NCI-H2196 (cell line): ENCODE measurements around the gene POLR2C.
"Not testable (repeated sequence)": the region's sequence is repeated elsewhere in the genome, so short reads cannot be mapped to it uniquely, and the experiment has no call there.

Experiments
- DNase-seq: peaks from one replicate; lab custom pipeline; 2025; ENCODE audit not compliant: unreplicated experiment; lab: John Stamatoyannopoulos, UW

Gene POLR2C

GRCh38 chr16:57462209-57462977, at the start of gene POLR2C:
POLR2C (plus strand) TSS chr16:57462679; CDS start chr16:57462725, 46 bp downstream.
- peak; percentile 70 for DNase-seq

- no peak for DNase-seq
Measured at GRCh38 chr16:57413301-57413730, 49.2 kb upstream of the POLR2C start.

GRCh38 chr16:57413733-57414132, 48.7 kb upstream of the POLR2C start:
- DNase-seq, result no peak

DNA sequence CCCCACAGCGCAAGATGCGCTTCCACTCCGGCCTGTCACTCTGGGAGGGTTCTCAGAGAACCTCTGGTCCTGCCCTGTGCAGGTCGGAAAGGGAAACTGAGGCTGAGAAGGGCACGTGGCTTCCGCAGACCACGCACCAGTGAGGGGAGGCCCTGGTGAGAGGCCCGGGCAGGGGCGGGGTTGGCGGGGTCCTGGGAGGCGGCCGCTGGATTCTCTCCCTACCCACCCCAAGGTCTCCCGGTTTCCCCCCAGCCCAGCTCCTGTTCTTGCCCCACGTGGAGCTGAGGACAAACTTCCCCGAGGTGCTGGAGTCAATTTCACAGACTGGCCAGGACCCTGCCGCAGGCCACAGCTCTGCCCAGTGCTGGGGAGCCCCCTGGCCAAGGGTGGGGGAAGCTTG, 46.4 kb upstream of the POLR2C start:
- no peak for DNase-seq

GRCh38 chr16:57419506-57419905, 43.0 kb upstream of the POLR2C start:
- no peak for DNase-seq

DNA sequence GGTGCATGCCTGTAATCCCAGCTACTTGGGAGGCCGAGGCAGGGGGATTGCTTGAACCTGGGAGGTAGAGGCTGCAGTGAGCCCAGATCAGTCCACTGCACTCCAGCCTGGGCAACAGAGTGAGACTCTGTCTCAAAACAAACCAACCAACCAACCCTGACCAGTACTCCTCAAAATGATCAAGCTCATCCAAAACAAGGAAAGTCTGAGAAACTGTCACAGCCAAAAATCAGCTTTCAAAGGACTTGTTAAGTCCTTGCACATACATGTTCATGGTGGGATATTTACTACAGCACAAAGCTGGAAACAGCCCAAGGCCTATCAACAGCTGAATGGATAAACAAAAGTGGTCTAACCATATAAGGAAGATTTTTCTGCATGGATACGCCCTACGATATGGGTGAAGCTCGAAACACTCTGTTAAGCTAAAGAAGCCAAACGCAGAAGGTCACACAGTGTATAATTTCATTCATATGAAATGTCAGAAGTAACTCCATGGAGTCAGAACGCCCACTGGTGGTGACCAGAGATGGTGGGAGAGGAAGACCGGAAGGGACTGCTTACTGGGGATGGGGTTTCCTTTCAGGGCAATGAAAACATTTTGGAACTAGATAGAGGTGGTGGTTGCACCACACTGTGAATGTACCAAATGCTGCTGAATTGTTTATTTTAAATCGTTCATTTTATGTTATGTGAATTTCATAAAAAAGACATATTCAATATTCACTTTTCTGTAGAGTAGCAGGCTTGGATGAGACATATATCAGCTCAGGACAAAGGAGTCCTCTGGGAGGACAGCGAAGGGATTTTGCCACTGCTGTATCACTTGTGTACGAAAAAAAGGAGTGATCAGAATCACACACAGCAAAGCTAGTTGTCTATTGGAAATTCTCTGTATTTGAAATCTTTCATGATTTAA, 40.2 kb upstream of the POLR2C start:
- no peak for DNase-seq

GRCh38 chr16:57423152-57423551, 39.3 kb upstream of the POLR2C start:
- DNase-seq, result no peak

DNA sequence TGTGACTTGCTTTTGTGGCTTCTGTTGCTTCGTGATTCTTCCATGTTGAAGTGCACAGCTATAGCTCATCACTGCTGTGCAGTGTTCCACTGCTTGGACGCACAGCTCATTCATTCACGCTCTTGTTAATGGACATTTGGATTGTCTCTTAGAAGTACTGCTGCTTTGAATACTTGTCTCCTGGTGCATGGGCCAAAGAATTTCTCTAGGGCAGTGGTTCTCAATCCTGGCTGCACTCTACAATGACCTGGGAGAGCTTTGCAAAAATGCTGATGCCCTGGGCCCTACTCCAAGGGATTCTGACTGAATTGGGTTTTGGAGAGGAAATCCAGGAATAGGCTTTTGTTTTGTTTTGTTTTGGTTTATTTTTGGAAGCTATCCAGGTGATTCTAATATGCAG, 37.9 kb upstream of the POLR2C start:
- DNase-seq, result no peak

GRCh38 chr16:57426356-57426755, 36.1 kb upstream of the POLR2C start:
- DNase-seq, result no peak

- DNase-seq, result no peak
Measured at GRCh38 chr16:57427307-57427706, 35.2 kb upstream of the POLR2C start.

GRCh38 chr16:57427824-57428223, 34.7 kb upstream of the POLR2C start:
- no peak for DNase-seq

- no peak for DNase-seq
Measured at GRCh38 chr16:57430955-57431354, 31.5 kb upstream of the POLR2C start.

DNA sequence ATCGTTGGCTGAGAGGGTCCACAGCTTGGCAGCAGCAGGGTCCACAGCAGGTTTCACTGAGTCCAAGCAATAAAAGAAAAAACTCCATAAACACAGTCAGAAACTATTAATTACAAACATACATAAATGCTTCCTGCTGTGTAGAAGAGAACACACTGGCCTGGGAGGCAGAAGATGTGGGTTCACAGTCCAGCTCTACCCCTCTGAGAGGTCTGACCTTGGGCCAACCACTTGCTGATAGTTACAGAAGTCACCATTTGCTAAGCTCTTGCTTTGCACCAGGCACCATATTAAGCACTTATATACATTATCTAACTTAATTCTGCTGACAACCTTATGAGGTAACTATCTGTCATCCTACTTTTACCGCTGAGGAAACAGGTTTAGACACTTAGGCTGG, 30.0 kb upstream of the POLR2C start:
- no peak for DNase-seq

DNA sequence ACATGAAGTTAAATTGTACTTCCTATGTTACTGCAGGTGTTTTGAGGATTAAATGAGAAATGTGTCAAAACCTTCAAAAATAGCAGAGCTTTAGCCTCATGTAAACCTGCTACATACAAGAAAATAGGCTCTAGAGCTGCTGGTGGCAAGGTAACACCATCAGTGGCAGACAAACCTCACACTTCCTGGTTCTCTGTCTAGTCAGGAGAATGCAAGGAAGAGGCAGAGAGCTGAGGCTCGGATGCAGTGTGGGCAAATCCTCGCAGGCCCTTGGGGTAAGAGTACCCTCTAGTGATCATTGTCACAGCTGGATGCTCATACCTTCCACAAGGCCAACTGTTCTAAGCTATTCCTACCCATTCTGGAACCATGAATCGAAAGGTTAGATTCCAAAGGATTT, 29.5 kb upstream of the POLR2C start:
- DNase-seq, result no peak

DNA sequence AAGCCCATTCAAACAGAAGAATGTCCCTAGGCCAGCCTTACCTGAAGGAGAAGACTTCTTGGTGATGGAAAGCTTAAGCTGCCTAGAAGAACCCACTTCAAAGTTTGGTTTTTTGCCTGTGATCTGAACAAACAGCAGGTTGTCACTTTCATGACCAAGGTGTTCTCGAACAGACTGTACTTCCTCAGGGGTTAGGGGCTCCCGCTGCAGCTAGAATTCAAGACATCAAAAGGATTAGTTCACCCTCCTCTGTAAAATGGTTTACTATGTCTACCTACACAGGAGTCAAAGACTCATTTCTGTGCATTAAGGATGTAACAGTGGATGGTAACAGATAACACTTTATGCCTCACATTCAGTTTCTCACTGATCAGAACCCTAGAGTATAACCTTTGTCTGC, 28.5 kb upstream of the POLR2C start:
- DNase-seq, result no peak

GRCh38 chr16:57435838-57436237, 26.6 kb upstream of the POLR2C start:
- no peak for DNase-seq

DNA sequence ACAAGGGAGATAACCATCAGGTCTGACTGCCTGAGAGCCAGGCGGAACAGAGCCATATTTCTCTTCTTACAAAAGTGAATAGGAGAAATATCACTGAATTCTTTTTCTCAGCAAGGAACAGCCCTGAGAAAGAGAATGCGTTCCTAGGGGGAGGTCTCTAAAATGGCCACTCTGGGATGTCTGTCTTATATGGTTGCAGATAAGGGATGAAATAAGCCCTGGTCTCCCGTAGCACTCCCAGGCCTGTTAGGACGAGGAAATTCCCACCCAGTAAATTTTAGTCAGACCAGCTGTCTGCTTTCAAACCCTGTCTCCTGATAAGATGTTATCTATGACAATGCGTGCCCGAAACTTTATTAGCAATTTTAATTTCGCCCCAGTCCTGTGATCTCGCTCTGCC, 22.5 kb upstream of the POLR2C start:
- DNase-seq, result not testable (repeated sequence)

DNA sequence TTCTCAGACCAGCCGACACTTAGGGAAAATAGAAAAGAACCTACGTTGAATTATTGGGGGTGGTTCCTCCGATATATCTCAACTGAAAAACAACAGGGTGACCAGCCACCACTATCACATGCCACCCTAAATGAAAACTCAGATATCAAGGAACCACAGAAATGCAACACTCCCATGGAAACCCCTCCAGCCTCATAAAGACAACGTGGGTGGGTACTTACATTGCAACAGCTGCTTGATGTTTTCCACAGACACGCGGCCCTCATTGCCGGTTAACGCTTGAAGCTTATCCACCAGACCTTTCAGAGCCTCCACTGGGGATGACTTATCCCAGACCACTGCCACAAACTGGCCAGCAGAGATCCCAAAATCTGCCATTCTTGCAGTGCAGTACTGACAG, 21.9 kb upstream of the POLR2C start:
- not testable (repeated sequence) for DNase-seq

- DNase-seq, result no peak
Measured at GRCh38 chr16:57444711-57445110, 17.8 kb upstream of the POLR2C start.

DNA sequence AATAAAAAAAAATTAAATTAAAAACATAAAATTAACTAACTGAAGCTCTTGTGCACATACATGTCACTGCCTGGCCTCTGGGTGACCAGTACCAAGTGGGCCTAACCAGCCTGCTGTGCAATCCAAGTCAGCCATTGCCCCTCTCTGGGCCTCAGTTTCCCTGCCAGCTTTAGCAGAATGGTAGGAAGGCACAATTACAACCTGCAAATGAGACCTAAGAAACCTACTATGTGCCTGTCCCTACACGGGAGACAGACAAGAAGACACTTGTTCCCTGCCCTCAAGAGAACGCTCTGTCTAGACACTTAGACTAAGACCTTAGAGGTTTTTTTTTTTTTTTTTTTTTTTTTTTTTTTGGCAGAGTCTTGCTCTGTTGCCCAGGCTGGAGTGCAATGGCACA, 17.0 kb upstream of the POLR2C start:
- no peak for DNase-seq

GRCh38 chr16:57446531-57447185, 15.8 kb upstream of the POLR2C start:
- no peak for DNase-seq
